Measurements from ENCODE around the gene ZNF683. TPM values are rescaled to one million over a fixed set of nuclear protein-coding genes. Genes with fewer than 3 reads are reported as not detected.
A peak's percentile ranks its signal among the peaks of the same experiment; 100 is the strongest.

Gene ZNF683
- total RNA-seq, 2 experiments from 2014 or later, result 0.41 TPM; not detected in 1

DNA sequence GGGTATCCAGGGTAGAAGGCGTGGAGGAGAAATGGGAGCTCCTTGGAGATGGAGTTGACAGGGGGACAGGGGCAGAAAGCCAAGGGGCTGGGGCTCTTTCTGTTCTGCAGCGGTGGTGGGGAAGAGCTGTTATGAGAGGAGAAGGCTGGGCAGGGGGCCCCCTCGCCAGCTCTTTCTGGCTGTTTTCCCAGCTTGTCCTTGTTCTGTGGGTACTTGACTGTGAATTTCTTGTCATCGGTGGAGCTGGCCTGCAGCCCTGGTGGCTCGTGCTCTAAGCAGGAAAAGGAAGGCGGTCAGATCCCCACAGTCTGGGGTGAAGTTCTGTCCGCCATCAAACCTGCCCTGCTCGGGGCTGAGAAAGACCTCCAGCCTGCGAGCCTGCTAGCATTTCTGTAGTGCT is 7.6 kb downstream of the ZNF683 start:
- ChIA-PET CTCF (interaction anchor here (0.6 to 2.0 kb wide), 7 partner anchors 13 to 89 kb away, joined by 3 to 16 read pairs (median 4); no protein-coding TSS in a partner anchor), POLR2A (interaction anchor here (1.3 to 2.0 kb wide), 6 partner anchors 8 to 89 kb away, joined by 3 to 13 read pairs (median 8); partner anchors contain the start of gene ZNF683)
- Mint-ChIP-seq H3K9me3 (no peaks in the 10 kb centered on the region), H3K36me3 (ENCODE audit: low read depth) (no peaks in the 10 kb centered on the region), H3K4me1 (ENCODE audit: low read depth) (peaks cover 52% of the 10 kb centered on the region), H3K27me3 (peaks cover 24% of the 10 kb centered on the region), H3K4me3 (no peak overlapping the region), H3K27ac (no peak overlapping the region)
- Histone ChIP-seq H3K4me3 (ENCODE audit: low read length) (no peak overlapping the region), H3K27ac (ENCODE audit: low read depth in 1 of 2, low read length in 2 of 2) (no peak overlapping the region), H3K27me3 (ENCODE audit: control insufficient read depth in 1 of 2, insufficient read depth in 2 of 2, low read length in 2 of 2) (peaks cover 0 to 17% of the 10 kb centered on the region in 2 experiments), H3K9me3 (ENCODE audit: control insufficient read depth in 1 of 2, insufficient read depth in 1 of 2, low read length in 2 of 2) (peaks cover 0 to 8% of the 10 kb centered on the region in 2 experiments), H3K36me3 (ENCODE audit: insufficient read depth, low read length) (no peaks in the 10 kb centered on the region), H3K4me1 (ENCODE audit: insufficient read depth, low read length) (peaks cover 78% of the 10 kb centered on the region)
- no peak for ATAC-seq (ENCODE audit: poor library complexity)
- intact Hi-C loops (cut with DNase I, micrococcal nuclease), result loop anchor here in 1 of 2 experiments (5.0 to 10.0 kb wide), 2 partner anchors 43 to 200 kb away; partner anchors contain the start of genes C1orf232 and ZNF593
- no peak for DNase-seq
- no peak for TF ChIP-seq CTCF (IDR thresholded peaks at IDR 0.05)

DNA sequence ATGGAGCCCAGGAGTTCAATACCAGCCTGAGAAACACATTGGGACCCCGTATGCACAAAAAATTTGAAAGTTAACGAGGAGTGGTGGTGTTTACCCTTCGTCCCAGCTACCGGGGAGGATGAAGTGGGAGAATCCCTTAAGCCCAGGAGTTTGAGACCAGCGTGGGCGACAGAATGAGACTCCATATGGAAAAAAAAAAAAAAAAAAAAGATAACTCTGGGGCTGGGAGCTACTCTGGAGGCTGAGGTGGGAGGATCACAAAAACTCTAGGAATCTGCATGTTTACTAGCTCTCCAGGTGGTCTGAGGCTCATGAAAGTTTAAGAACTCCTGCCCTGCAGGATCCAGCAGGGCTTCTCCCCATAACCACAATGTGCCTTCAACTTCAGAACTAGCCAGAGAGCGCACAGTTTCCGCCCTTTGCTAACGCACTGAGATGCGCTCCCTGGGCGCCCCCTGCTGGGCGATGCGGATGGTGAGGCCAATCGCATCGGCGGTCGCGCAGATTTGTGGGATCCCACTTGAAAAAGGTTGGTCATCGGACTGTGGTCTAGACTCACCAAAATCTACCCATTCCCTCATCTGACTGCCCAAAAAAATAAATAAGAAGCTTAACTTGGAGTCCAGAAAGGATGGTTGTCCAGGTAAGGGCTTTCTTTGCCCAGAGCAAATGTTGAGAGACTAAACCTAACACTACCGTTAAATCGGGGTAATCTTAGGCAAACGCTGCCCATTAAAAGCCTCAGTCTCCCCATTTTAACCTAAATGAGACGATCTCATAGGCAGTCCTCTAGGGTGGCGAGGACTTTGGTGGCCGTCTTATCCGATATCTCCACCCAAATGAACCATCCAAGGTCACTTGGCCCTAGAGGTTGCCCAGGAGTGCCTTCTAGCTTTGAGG is 8.8 kb downstream of the ZNF683 start:
- no peaks in the 10 kb centered on the region for H3K36me3 ChIP-seq (ENCODE audit: insufficient read depth, low read length)
- no peak overlapping the region for H3K27ac ChIP-seq (ENCODE audit: low read depth in 1 of 2, low read length in 2 of 2)
- intact Hi-C loops (cut with DNase I, micrococcal nuclease), result loop anchor here in 1 of 2 experiments (1.0 to 10.0 kb wide), 5 partner anchors 27 to 199 kb away; partner anchors contain the start of genes C1orf232 and ZNF593
- H3K4me1 ChIP-seq (ENCODE audit: insufficient read depth, low read length), result peaks cover 79% of the 10 kb centered on the region
- ATAC-seq (ENCODE audit: poor library complexity) (peak; percentile 61), DNase-seq (peak; percentile 74 to 96 (median 84))
- Mint-ChIP-seq H3K36me3 (ENCODE audit: low read depth) (no peaks in the 10 kb centered on the region), H3K27ac (no peak overlapping the region), H3K4me1 (ENCODE audit: low read depth) (peaks cover 56% of the 10 kb centered on the region), H3K9me3 (no peaks in the 10 kb centered on the region), H3K27me3 (peaks cover 28% of the 10 kb centered on the region), H3K4me3 (peak overlapping the region; percentile 69)
- TF ChIP-seq CTCF (IDR thresholded peaks at IDR 0.05), result peak; percentile 98
- ChIA-PET CTCF (interaction anchor here (0.7 to 2.0 kb wide), 18 partner anchors 10 to 129 kb away, joined by 3 to 22 read pairs (median 4); partner anchors contain the start of genes CEP85 and ZNF683), POLR2A (interaction anchor here (0.7 to 5.3 kb wide), 13 partner anchors 9 to 88 kb away, joined by 3 to 34 read pairs (median 4); partner anchors contain the start of genes SH3BGRL3 and ZNF683)
- peaks cover 0 to 10% of the 10 kb centered on the region in 2 experiments for H3K9me3 ChIP-seq (ENCODE audit: control insufficient read depth in 1 of 2, insufficient read depth in 1 of 2, low read length in 2 of 2)
- H3K4me3 ChIP-seq (ENCODE audit: low read length), result no peak overlapping the region
- peaks cover 0 to 21% of the 10 kb centered on the region in 2 experiments for H3K27me3 ChIP-seq (ENCODE audit: control insufficient read depth in 1 of 2, insufficient read depth in 2 of 2, low read length in 2 of 2)

- ChIA-PET POLR2A (interaction anchor here (1.2 to 5.3 kb wide), 5 partner anchors 11 to 55 kb away, joined by 3 to 34 read pairs (median 3); partner anchors contain the start of gene ZNF683), CTCF (interaction anchor here (0.6 to 1.3 kb wide), 3 partner anchors 41 to 1971 kb away, joined by 3 read pairs; no protein-coding TSS in a partner anchor)
- intact Hi-C loops (cut with DNase I, micrococcal nuclease), result loop anchor here in 1 of 2 experiments (2.0 to 10.0 kb wide), 3 partner anchors 28 to 198 kb away; partner anchors contain the start of genes C1orf232 and ZNF593
- ATAC-seq (ENCODE audit: poor library complexity), result no peak
- Mint-ChIP-seq H3K4me3 (peak overlapping the region; percentile 1), H3K9me3 (no peaks in the 10 kb centered on the region), H3K27me3 (peaks cover 30% of the 10 kb centered on the region), H3K36me3 (ENCODE audit: low read depth) (no peaks in the 10 kb centered on the region), H3K27ac (peak overlapping the region; percentile 12), H3K4me1 (ENCODE audit: low read depth) (peaks cover 57% of the 10 kb centered on the region)
- H3K4me3 ChIP-seq (ENCODE audit: low read length), result no peak overlapping the region
- no peak overlapping the region for H3K27ac ChIP-seq (ENCODE audit: low read depth in 1 of 2, low read length in 2 of 2)
- no peak for DNase-seq
- TF ChIP-seq CTCF (IDR thresholded peaks at IDR 0.05), result no peak
- H3K36me3 ChIP-seq (ENCODE audit: insufficient read depth, low read length), result no peaks in the 10 kb centered on the region
- H3K4me1 ChIP-seq (ENCODE audit: insufficient read depth, low read length), result peaks cover 75% of the 10 kb centered on the region
- H3K27me3 ChIP-seq (ENCODE audit: control insufficient read depth in 1 of 2, insufficient read depth in 2 of 2, low read length in 2 of 2), result peaks cover 0 to 21% of the 10 kb centered on the region in 2 experiments
- H3K9me3 ChIP-seq (ENCODE audit: control insufficient read depth in 1 of 2, insufficient read depth in 1 of 2, low read length in 2 of 2), result peaks cover 0 to 10% of the 10 kb centered on the region in 2 experiments
These were observed 10.2 kb downstream of the ZNF683 start for GRCh38 chr1:26362331-26362730.
